Activated CD8-positive, alpha-beta T cell treated with anti-CD3 and anti-CD28 coated beads for 36 hours (primary cell): ENCODE data around the gene SPINT1. TPM values are rescaled to one million over a fixed set of nuclear protein-coding genes. Genes with fewer than 3 reads are reported as not detected.

Source experiments
- ATAC-seq: fragments of 200-7000 bp; cut with Tn5 transposase; one replicate; pipeline ENCODE4 v1.10.0; 2021; ENCODE audit warnings: mild to moderate bottlenecking, moderate library complexity
- CTCF ChIA-PET: fragments of 350-600 bp; sonication (Branson Sonifier 250); formaldehyde crosslinking; loops from one replicate; lab custom pipeline; 2021; ENCODE audit warnings: antibody characterized with exemption; lab: Charles Lee
- POLR2A ChIA-PET: fragments of 350-600 bp; sonication (Branson Sonifier 250); formaldehyde crosslinking; loops from one replicate; lab custom pipeline; 2021; ENCODE audit warnings: antibody characterized with exemption; lab: Charles Lee
- DNase-seq: peaks from one replicate; pipeline ENCODE4 v3.0.0-alpha.2; 2020
- H3K27ac Mint-ChIP-seq: one replicate; pipeline ENCODE4 v1.8.0; 2021; ENCODE audit warnings: mild to moderate bottlenecking, mixed read lengths
- H3K27me3 Mint-ChIP-seq: one replicate; pipeline ENCODE4 v1.8.0; 2021; ENCODE audit warnings: mixed read lengths
- H3K36me3 Mint-ChIP-seq: one replicate; pipeline ENCODE4 v1.8.0; 2021; ENCODE audit warnings: low read depth, mixed read lengths
- H3K4me1 Mint-ChIP-seq: one replicate; pipeline ENCODE4 v1.8.0; 2021; ENCODE audit warnings: low read depth, mixed read lengths
- H3K4me3 Mint-ChIP-seq: one replicate; pipeline ENCODE4 v1.8.0; 2021; ENCODE audit warnings: mild to moderate bottlenecking, moderate library complexity, mixed read lengths
- H3K9me3 Mint-ChIP-seq: one replicate; pipeline ENCODE4 v1.8.0; 2021; ENCODE audit warnings: mixed read lengths
- intact Hi-C: fragments of 100-400 bp; cut with micrococcal nuclease; formaldehyde crosslinking; loops from one replicate; pipeline ENCODE4 v1.10.0; 2022
- total RNA-seq, 2 experiments: library from RNA; stranded (reverse); gene quantifications; one replicate each; pipeline ENCODE4 v1.2.3, GENCODE V29; 2021
- TF ChIP-seq, protein P1 (sequence below): fragments of 200-600 bp; IDR thresholded peaks from one replicate; pipeline ENCODE4 v1.8.0; 2022; ENCODE audit warnings: antibody characterized with exemption, mild to moderate bottlenecking

The SPINT1 gene
- total RNA-seq, 2 experiments from 2014 or later: 6.3 to 6.5 TPM

DNA sequence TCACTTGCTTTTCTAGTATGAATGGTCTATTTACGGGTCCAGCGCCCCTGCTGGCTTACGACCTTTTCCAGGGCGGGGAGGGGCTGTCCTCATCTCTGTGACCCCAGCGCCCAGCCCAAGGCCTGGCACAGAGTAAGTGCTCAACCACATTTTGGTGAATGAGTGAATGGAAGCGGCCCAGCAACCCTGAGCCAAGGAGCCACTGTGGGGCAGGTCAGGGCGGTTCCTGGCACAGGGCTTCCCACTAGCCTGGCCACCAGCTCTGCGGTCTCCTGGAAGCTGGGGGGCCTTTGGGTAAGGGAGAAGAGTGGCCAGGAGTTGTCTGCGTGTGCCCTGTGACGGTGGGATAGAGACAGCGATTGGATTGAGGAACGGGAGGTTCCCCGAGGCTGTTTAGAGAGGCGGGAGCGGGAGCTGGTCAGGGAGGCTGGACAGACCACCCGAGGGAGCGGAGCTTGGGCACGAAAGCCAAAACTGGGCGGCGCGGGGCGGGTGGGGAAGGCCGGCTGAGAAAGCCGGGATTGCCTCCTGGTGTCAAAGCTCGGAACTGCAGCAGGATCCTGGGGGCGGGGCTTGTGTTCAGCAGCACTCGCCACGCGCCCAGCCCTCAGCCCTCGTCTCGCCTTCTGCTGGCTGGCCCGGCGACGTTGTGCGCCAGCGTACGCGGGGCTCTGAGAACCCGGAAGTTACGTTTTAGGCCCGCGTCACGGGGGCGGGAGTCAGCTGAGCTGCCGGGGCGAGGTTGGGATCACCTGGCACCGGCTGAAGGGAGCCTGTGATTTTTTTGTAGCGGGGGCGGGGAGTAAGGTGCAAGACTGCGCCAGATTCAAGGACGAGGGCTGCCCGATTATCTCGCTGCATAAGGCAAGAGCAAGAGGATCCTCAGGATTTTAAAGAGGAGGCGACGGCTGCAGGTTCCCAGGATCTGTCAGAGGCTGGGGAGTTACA is 50.2 kb downstream of the SPINT1 start, which contains the start of gene VPS18:
Gene VPS18 (plus strand): TSS at position 718 of the 948 bp plus-strand sequence. CDS start 319 bp downstream, outside the sequence.
- POLR2A ChIA-PET: interaction anchor here (0.6 to 2.6 kb wide), 12 partner anchors 10 to 199 kb away, joined by 3 to 45 read pairs (median 4); partner anchors contain the start of genes DNAJC17, GCHFR, RAD51 and SPINT1

DNA sequence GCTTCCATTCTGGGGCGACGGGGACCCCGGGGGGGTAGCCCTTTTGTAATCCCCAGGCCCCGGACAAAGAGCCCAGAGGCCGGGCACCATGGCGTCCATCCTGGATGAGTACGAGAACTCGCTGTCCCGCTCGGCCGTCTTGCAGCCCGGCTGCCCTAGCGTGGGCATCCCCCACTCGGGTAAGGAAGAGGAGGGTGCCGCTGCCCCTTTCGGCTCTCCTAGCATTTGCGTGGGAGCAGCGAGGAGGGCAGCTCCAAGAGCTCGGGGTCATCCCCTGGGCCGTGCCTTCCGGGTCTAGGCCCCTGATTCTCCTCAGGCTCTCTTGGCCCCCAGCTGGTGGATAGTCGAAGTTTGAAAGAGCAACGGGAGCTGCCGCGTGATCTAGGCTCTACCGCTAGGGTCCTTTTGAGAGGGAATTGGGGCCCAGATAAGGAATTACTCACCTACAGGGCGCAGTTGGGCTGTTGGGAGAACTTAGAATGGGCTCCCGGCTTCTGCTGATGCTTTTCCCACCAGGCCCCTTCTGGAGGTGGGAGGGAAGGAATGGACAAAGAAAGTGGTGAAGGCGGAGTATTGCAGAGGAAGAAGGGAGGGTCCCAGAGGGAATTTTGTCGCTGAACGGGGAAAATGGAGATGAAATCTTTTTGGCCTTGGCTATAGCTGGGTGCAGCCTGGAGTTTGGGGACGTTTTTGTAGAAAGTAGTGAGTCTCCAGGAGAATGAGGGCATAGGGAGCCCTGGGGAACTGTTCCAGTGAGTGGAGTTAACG is 51.0 kb downstream of the SPINT1 start:
- H3K4me1 Mint-ChIP-seq: peaks cover 28% of the 10 kb centered on the region
- intact Hi-C loops: loop anchor here (10.0 kb wide), 2 partner anchors 140 to 220 kb away; partner anchors contain the start of gene RMDN3
- no peaks in the 10 kb centered on the region for H3K27me3 Mint-ChIP-seq
- ChIA-PET CTCF (interaction anchor here (0.6 to 5.9 kb wide), 45 partner anchors 10 to 508 kb away, joined by 3 to 112 read pairs (median 4); partner anchors contain the start of genes C15orf62, CCDC32, CHAC1 and CHP1), POLR2A (interaction anchor here (0.7 to 2.6 kb wide), 12 partner anchors 9 to 325 kb away, joined by 3 to 45 read pairs (median 4); partner anchors contain the start of genes DNAJC17, GCHFR, RAD51 and RPUSD2)
- TF ChIP-seq, protein P1, sequence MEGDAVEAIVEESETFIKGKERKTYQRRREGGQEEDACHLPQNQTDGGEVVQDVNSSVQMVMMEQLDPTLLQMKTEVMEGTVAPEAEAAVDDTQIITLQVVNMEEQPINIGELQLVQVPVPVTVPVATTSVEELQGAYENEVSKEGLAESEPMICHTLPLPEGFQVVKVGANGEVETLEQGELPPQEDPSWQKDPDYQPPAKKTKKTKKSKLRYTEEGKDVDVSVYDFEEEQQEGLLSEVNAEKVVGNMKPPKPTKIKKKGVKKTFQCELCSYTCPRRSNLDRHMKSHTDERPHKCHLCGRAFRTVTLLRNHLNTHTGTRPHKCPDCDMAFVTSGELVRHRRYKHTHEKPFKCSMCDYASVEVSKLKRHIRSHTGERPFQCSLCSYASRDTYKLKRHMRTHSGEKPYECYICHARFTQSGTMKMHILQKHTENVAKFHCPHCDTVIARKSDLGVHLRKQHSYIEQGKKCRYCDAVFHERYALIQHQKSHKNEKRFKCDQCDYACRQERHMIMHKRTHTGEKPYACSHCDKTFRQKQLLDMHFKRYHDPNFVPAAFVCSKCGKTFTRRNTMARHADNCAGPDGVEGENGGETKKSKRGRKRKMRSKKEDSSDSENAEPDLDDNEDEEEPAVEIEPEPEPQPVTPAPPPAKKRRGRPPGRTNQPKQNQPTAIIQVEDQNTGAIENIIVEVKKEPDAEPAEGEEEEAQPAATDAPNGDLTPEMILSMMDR: peak; percentile 61
- peak overlapping the region; percentile 94 for H3K4me3 Mint-ChIP-seq
- peak overlapping the region; percentile 92 for H3K27ac Mint-ChIP-seq
- peak; percentile 78 for DNase-seq
- ATAC-seq: peak; percentile 45
- peaks cover 7% of the 10 kb centered on the region for H3K36me3 Mint-ChIP-seq
- H3K9me3 Mint-ChIP-seq: no peaks in the 10 kb centered on the region

More for the DNA sequence above, 50.2 kb downstream of the SPINT1 start, which contains the start of gene VPS18:
- TF ChIP-seq, protein P1: peak; percentile 89
- Mint-ChIP-seq H3K36me3 (peaks cover 7% of the 10 kb centered on the region), H3K4me3 (peak within 1 kb of the TSS; percentile 94), H3K27me3 (no peaks in the 10 kb centered on the region), H3K27ac (peak within 1 kb of the TSS; percentile 92), H3K4me1 (peaks cover 28% of the 10 kb centered on the region), H3K9me3 (no peaks in the 10 kb centered on the region)
- CTCF ChIA-PET: interaction anchor here (0.7 to 5.9 kb wide), 45 partner anchors 9 to 337 kb away, joined by 3 to 112 read pairs (median 4); partner anchors contain the start of genes C15orf62, CCDC32, CHP1 and DLL4
- ATAC-seq: peak; percentile 99
- intact Hi-C loops: loop anchor here (2.0 to 10.0 kb wide), 3 partner anchors 35 to 219 kb away; partner anchors contain the start of gene RMDN3
- DNase-seq: peak; percentile 99

DNA sequence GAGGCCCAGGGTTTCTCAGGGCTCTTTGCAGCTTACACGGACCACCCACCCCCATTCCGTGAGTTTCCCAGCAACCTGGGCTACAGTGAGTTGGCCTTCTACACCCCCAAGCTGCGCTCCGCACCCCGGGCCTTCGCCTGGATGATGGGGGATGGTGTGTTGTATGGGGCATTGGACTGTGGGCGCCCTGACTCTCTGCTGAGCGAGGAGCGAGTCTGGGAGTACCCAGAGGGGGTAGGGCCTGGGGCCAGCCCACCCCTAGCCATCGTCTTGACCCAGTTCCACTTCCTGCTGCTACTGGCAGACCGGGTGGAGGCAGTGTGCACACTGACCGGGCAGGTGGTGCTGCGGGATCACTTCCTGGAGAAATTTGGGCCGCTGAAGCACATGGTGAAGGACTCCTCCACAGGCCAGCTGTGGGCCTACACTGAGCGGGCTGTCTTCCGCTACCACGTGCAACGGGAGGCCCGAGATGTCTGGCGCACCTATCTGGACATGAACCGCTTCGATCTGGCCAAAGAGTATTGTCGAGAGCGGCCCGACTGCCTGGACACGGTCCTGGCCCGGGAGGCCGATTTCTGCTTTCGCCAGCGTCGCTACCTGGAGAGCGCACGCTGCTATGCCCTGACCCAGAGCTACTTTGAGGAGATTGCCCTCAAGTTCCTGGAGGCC is 55.8 kb downstream of the SPINT1 start:
- Mint-ChIP-seq H3K4me3 (no peak overlapping the region), H3K36me3 (peaks cover 17% of the 10 kb centered on the region), H3K27me3 (no peaks in the 10 kb centered on the region), H3K9me3 (no peaks in the 10 kb centered on the region), H3K4me1 (peaks cover 26% of the 10 kb centered on the region), H3K27ac (no peak overlapping the region)
- no peak for DNase-seq
- POLR2A ChIA-PET: interaction anchor here (1.2 to 1.4 kb wide), 2 partner anchors 9 to 10 kb away, joined by 4 read pairs; no protein-coding TSS in a partner anchor
- ATAC-seq: no peak
- CTCF ChIA-PET: interaction anchor here (1.3 to 9.4 kb wide), 4 partner anchors 31 to 286 kb away, joined by 3 to 96 read pairs (median 4); no protein-coding TSS in a partner anchor
- intact Hi-C loops: loop anchor here (10.0 kb wide), 4 partner anchors 55 to 225 kb away; partner anchors contain the start of genes CHAC1 and RMDN3
- TF ChIP-seq, protein P1: no peak
